Transverse colon (tissue), 3 donors: ENCODE results near the gene OTOG.

Source experiments
- CTCF ChIP-seq, 5 experiments: fragments of 200-600 bp in 3 of 5; fragments of 450-650 bp in 2 of 5; sonication (generic) in 3 of 5; IDR thresholded peaks; 1 replicate in 2 of 5; 2 replicates in 3 of 5; pipeline ENCODE4 v1.5.1; 2016 to 2017; ENCODE audit warnings: antibody characterized with exemption in 5 of 5, inconsistent platforms in 3 of 5, mild to moderate bottlenecking in 2 of 5, moderate library complexity in 1 of 5
- EP300 ChIP-seq: sonication (generic); formaldehyde crosslinking; IDR thresholded peaks from one replicate; pipeline ENCODE4 v1.6.1; 2017; ENCODE audit warnings: antibody characterized with exemption, low read depth

- TF ChIP-seq EP300 (no peak), CTCF (IDR thresholded peaks at IDR 0.05) (no peak)
Measured at GRCh38 chr11:17633279-17633986, 86.4 kb downstream of the OTOG start.
